Mucosa of descending colon (tissue), 3 donors: ENCODE measurements around the gene TMEM203. TPM values are rescaled to one million over a fixed set of nuclear protein-coding genes. Genes with fewer than 3 reads are reported as not detected.
A peak's percentile ranks its signal among the peaks of the same experiment; 100 is the strongest.

Source experiments
- ATAC-seq: fragments of 200-7000 bp; cut with Tn5 transposase; one replicate; pipeline ENCODE4 v1.9.1; 2020; ENCODE audit warnings: mild to moderate bottlenecking, moderate library complexity
- DNase-seq, 3 donors: peaks; one replicate each; pipeline ENCODE4 v3.0.0-alpha.2; 2020
- H3K36me3 ChIP-seq: fragments of 200-600 bp; one replicate; pipeline ENCODE4 v1.8.0; 2021; ENCODE audit warnings: low read depth, mild to moderate bottlenecking
- H3K4me1 ChIP-seq: fragments of 200-600 bp; one replicate; pipeline ENCODE4 v1.8.0; 2021; ENCODE audit warnings: low read depth, mild to moderate bottlenecking
- H3K4me3 ChIP-seq: fragments of 200-600 bp; one replicate; pipeline ENCODE4 v1.8.0; 2021; ENCODE audit warnings: mild to moderate bottlenecking
- H3K9me3 ChIP-seq: fragments of 200-600 bp; one replicate; pipeline ENCODE4 v1.8.0; 2021; ENCODE audit warnings: mild to moderate bottlenecking
- intact Hi-C, 2 donors: fragments of 100-400 bp; cut with DNase I in 1 of 2; cut with micrococcal nuclease in 1 of 2; formaldehyde crosslinking; loops; one replicate each; pipeline versions ENCODE4 v1.11.0 to v1.11.1; 2022; cut with DNase I, micrococcal nuclease
- total RNA-seq, 3 donors: library from RNA; stranded (reverse); fragmentation: NEBNext Ultra II Directional in 2 of 3; extraction: Animal tissue kit (Norgen Biotek cat#: 25700) in 2 of 3; gene quantifications; one replicate each; pipeline versions ENCODE4 v1.2.1 to v1.2.4, GENCODE V29; 2021 to 2023
- TF ChIP-seq, protein P1 (sequence below): fragments of 200-600 bp; IDR thresholded peaks from one replicate; pipeline ENCODE4 v1.8.0; 2022; ENCODE audit warnings: antibody characterized with exemption, mild to moderate bottlenecking
- donor health status: DM: no; HTN: no; CAD: no; lungs with moderate emphysema.
- donor health status: DM: no; HTN: no; CAD: no.
- donor health status: DM: no; HTN: yes; CAD: no.

Gene TMEM203
- total RNA-seq, 3 donors from 2014 or later: 30.6 to 40.4 (median 40.0) TPM

DNA sequence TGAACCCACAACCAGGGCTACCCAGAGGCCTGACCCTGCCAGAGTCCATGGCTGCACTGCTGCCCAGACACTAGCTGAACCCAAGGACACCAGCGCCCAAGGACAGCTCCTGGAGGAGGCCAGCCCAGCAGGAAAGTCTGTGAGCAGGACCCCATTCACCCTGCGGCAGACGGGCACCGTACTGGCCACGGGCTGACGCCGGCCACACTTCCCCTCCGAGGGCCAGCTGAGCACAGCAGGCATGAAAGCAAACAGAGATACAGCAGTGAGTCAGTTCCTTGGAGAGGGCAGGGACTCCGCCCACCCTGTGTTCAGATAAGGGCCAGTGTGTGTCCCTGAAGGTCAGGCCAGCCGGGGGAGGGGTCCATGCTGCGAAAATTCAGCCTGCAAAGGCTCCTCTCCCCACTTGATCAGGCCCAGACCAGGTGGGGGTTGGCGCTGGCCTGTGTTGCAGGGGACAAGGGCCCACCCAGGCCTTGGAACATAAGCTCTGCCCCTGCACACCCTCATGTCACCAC is 13.4 kb upstream of the TMEM203 start:
- Histone ChIP-seq H3K9me3 (no peaks in the 10 kb centered on the region), H3K4me3 (no peak overlapping the region), H3K4me1 (peaks cover 24% of the 10 kb centered on the region), H3K36me3 (no peaks in the 10 kb centered on the region)
- intact Hi-C loops: no loop called here
- ATAC-seq (peak; percentile 50), DNase-seq (peak in 1 of 3 donors; percentile 69)
- TF ChIP-seq, protein P1, sequence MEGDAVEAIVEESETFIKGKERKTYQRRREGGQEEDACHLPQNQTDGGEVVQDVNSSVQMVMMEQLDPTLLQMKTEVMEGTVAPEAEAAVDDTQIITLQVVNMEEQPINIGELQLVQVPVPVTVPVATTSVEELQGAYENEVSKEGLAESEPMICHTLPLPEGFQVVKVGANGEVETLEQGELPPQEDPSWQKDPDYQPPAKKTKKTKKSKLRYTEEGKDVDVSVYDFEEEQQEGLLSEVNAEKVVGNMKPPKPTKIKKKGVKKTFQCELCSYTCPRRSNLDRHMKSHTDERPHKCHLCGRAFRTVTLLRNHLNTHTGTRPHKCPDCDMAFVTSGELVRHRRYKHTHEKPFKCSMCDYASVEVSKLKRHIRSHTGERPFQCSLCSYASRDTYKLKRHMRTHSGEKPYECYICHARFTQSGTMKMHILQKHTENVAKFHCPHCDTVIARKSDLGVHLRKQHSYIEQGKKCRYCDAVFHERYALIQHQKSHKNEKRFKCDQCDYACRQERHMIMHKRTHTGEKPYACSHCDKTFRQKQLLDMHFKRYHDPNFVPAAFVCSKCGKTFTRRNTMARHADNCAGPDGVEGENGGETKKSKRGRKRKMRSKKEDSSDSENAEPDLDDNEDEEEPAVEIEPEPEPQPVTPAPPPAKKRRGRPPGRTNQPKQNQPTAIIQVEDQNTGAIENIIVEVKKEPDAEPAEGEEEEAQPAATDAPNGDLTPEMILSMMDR: no peak

DNA sequence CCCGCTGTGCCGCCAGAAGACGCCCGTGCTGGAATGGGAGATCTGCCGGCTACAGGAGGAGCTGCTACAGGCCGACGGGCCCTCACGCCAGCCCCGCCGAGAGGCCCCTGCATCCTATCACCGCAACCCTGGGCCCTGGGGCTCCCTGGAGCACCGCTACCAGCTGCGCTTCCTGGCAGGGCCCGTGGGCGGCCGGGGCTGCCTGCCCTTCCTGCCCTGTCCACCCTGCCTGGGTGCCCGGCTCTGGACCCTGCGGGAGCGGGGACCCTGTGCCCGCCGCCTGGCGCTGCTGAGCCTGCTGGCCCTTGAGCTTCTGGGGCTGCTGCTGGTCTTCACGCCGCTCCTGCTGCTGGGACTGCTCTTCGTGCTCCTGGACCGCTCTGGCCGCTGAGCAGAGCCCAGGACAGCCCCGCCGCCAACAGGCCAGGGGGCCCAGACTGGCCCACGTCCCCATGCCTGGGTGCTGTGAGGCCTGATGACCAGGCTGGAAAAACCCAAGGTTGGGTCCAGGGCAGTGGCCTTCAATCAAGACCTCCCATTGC is 12.8 kb upstream of the TMEM203 start:
- TF ChIP-seq, protein P1: no peak
- Histone ChIP-seq H3K36me3 (no peaks in the 10 kb centered on the region), H3K4me3 (no peak overlapping the region), H3K4me1 (peaks cover 24% of the 10 kb centered on the region), H3K9me3 (no peaks in the 10 kb centered on the region)
- ATAC-seq: no peak
- no peak for DNase-seq
- intact Hi-C loops: no loop called here

DNA sequence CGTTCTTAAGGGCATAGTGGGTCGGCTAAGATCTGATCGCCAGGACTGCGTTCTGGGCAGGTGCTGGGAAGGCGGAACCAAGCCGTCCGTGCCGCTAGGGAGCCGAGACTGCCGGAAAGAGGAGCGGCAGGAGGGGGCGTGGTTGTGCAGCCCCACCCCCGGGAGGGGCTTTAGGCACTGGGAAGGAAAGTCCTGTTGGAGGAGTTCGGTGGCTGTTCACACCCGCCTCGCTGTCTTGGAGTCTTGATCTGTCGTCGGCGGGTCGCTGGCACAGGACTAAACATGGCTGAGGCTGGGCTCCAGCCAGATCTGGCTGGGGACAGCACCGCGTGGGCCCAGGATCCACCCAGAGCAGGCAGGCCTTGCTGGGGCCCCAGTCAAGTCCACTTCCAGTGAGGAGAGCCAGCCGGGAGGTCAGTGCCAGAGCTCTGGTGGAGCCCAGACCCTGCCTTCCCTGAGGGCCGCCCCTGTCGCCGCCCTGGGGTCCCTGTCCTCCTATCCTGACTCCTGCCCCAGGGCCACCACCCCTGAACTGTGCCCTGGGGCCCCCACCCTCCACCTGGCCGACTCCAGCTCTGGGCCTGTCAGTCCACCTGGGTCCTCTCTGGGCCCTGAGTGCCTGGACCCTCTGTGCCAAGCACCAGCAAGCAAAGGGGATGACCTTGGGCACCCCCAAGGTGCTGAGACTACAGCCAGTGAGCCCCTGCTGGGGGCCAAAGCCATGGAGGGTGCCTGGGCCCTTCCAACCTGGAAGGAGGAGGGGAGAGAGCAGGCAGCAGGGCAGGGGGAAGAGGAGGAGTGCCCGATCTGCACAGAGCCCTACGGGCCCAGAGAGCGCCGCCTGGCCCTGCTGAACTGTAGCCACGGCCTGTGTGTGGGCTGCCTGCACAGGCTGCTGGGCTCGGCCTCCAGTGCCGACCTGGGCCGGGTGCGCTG is 12.1 kb upstream of the TMEM203 start:
- TF ChIP-seq, protein P1: no peak
- H3K36me3 ChIP-seq: no peaks in the 10 kb centered on the region
- H3K9me3 ChIP-seq: no peaks in the 10 kb centered on the region
- ATAC-seq (peak; percentile 87), DNase-seq (peak; percentile 92 to 95 (median 93))
- peaks cover 19% of the 10 kb centered on the region for H3K4me1 ChIP-seq
- H3K4me3 ChIP-seq: peak overlapping the region; percentile 5
- intact Hi-C loops: no loop called here

DNA sequence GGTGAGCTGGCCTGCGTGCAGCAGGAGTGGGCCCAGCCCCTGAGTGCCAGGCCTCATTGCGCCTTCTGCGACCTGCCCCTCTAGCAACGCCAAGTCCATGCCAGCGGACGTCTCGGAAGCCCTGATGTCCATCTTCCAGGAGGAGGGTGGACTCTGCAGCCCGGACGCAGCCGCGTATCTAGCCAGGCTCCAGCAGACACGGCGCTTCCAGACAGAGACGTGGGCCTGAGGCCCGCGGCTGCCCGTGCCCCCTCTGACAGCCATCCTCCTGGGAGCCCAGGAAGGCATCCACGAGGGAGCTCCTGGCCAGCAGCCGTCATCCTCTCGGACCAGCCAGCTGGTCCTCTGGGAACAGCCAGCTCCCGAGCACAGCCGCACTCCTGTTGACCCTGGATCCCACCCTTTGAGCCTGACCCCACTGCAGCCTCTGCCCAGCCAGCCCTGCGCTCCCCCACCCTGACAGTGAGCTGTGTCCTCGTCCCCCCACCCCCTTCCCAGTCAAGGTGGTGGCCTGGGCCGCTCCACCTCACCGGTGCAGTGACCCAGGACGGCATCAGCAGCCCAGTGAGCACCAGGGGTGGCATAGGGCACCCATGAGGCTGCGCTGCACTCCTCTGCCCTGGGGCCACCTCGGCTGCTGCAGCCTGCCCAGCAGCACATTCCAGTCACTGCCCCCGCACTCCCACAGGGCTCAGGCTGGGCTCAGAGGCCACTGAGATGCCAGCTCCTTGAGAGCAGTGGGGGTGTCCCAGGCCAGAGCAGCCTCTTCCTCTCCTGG is 10.9 kb upstream of the TMEM203 start:
- intact Hi-C loops: no loop called here
- Histone ChIP-seq H3K4me3 (no peak overlapping the region), H3K9me3 (no peaks in the 10 kb centered on the region), H3K36me3 (no peaks in the 10 kb centered on the region), H3K4me1 (peaks cover 12% of the 10 kb centered on the region)
- TF ChIP-seq, protein P1: no peak
- DNase-seq: peak in 1 of 3 donors; percentile 2
- no peak for ATAC-seq

DNA sequence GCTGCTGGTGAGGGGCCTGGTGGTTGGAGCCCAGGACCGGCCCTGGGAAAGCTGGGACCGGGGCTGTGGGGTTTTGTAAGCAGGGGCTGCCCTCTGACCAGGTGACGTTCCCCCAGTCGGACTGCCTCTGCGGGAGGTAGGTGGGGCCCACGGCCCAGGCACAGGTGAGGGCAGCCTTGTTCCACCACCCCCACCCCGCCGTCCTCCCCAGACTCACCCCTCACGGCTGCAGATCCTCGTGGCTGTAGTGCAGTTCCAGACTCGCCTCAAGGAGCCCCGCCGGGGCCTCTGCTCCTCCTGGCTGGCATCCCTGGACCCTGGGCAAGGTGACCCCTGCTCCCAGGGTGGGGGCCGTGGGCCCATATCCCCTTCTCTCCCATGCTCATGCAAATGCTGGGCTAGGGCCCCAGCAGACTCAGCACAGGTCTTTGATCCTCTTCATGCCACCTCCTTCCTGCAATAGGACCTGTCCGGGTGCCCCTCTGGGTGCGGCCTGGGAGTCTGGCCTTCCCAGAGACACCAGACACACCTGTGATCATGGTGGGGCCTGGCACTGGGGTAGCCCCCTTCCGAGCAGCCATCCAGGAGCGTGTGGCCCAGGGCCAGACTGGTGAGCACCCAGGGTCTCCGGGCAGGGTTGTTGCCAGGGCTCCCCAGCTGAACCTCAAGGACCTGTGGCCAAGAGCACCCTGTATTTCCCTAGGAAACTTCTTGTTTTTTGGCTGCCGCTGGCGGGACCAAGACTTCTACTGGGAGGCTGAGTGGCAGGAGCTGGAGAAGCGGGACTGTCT is 9.9 kb upstream of the TMEM203 start:
- TF ChIP-seq, protein P1: no peak
- DNase-seq: no peak
- intact Hi-C loops: no loop called here
- no peaks in the 10 kb centered on the region for H3K36me3 ChIP-seq
- no peak for ATAC-seq
- H3K4me1 ChIP-seq: peaks cover 12% of the 10 kb centered on the region
- no peaks in the 10 kb centered on the region for H3K9me3 ChIP-seq
- no peak overlapping the region for H3K4me3 ChIP-seq
